COLO668 (cell line): ENCODE results near the gene SNX33.

Source experiments
- DNase-seq: peaks from one replicate; lab custom pipeline; 2025; ENCODE audit not compliant: unreplicated experiment; lab: John Stamatoyannopoulos, UW

Gene SNX33

GRCh38 chr15:75641603-75642002 lies 6.1 kb upstream of the SNX33 start:
- peak; percentile 20 for DNase-seq

GRCh38 chr15:75644376-75644775 lies 3.3 kb upstream of the SNX33 start:
- DNase-seq = no peak

GRCh38 chr15:75646112-75646943 lies 1.4 kb upstream of the SNX33 start:
- DNase-seq = no peak

GRCh38 chr15:75646944-75647364 lies 758 bp upstream of the SNX33 start:
- peak; percentile 55 for DNase-seq

GRCh38 chr15:75648156-75649000 lies 666 bp downstream of the SNX33 start:
- DNase-seq = peak; percentile 41

- DNase-seq = no peak
Measured at GRCh38 chr15:75649045-75649761, 1.5 kb downstream of the SNX33 start.

- no peak for DNase-seq
Measured at GRCh38 chr15:75649848-75650247, 2.1 kb downstream of the SNX33 start.

GRCh38 chr15:75650908-75651809 lies 3.4 kb downstream of the SNX33 start:
- DNase-seq = peak; percentile 55

- DNase-seq = no peak
Measured at GRCh38 chr15:75651810-75652543, 4.3 kb downstream of the SNX33 start.

- no peak for DNase-seq
Measured at GRCh38 chr15:75653347-75653913, 5.7 kb downstream of the SNX33 start.

GRCh38 chr15:75654201-75654907 lies 6.6 kb downstream of the SNX33 start:
- no peak for DNase-seq

GRCh38 chr15:75655931-75656330 lies 8.2 kb downstream of the SNX33 start:
- DNase-seq = peak; percentile 82

GRCh38 chr15:75656331-75656730 lies 8.6 kb downstream of the SNX33 start:
- no peak for DNase-seq

- no peak for DNase-seq
Measured at GRCh38 chr15:75656813-75657212, 9.1 kb downstream of the SNX33 start.

GRCh38 chr15:75659141-75659771 lies 11.5 kb downstream of the SNX33 start:
- peak; percentile 24 for DNase-seq

- peak; percentile 76 for DNase-seq
Measured at GRCh38 chr15:75659928-75660645, 12.4 kb downstream of the SNX33 start.

GRCh38 chr15:75661100-75661755 lies 13.5 kb downstream of the SNX33 start:
- no peak for DNase-seq
